ENCODE measurements around the gene CYP2F1. TPM values are rescaled to one million over a fixed set of nuclear protein-coding genes. Genes with fewer than 3 reads are reported as not detected.
"Not testable (repeated sequence)": the region's sequence is repeated elsewhere in the genome, so short reads cannot be mapped to it uniquely, and the experiment has no call there.

The CYP2F1 gene
- total RNA-seq, 2 experiments from 2014 or later, result not detected

GRCh38 chr19:41144403-41144802 lies 30.2 kb downstream of the CYP2F1 start:
- Mint-ChIP-seq H3K4me3 (no peak overlapping the region), H3K27ac (no peak overlapping the region), H3K27me3 (peaks cover 16% of the 10 kb centered on the region), H3K4me1 (peaks cover 2% of the 10 kb centered on the region), H3K9me3 (no peaks in the 10 kb centered on the region), H3K36me3 (no peaks in the 10 kb centered on the region)
- DNase-seq, result peak; percentile 75

GRCh38 chr19:41149831-41150230 lies 35.6 kb downstream of the CYP2F1 start:
- Mint-ChIP-seq H3K9me3 (no peaks in the 10 kb centered on the region), H3K27ac (no peak overlapping the region), H3K4me3 (no peak overlapping the region), H3K4me1 (no peaks in the 10 kb centered on the region), H3K27me3 (peaks cover 16% of the 10 kb centered on the region), H3K36me3 (no peaks in the 10 kb centered on the region)
- DNase-seq, result no peak

GRCh38 chr19:41150986-41151385 lies 36.8 kb downstream of the CYP2F1 start:
- H3K4me1 Mint-ChIP-seq, H3K36me3 Mint-ChIP-seq, H3K4me3 Mint-ChIP-seq, H3K27ac Mint-ChIP-seq, DNase-seq, H3K9me3 Mint-ChIP-seq: not testable (repeated sequence)
- peaks cover 13% of the 10 kb centered on the region for H3K27me3 Mint-ChIP-seq

GRCh38 chr19:41154060-41154459 lies 39.8 kb downstream of the CYP2F1 start:
- H3K27ac Mint-ChIP-seq, result no peak overlapping the region
- H3K9me3 Mint-ChIP-seq, result no peaks in the 10 kb centered on the region
- DNase-seq, result no peak
- no peak overlapping the region for H3K4me3 Mint-ChIP-seq
- H3K27me3 Mint-ChIP-seq, result no peaks in the 10 kb centered on the region
- H3K4me1 Mint-ChIP-seq, result no peaks in the 10 kb centered on the region
- H3K36me3 Mint-ChIP-seq, result no peaks in the 10 kb centered on the region

GRCh38 chr19:41156207-41156606 lies 42.0 kb downstream of the CYP2F1 start:
- Mint-ChIP-seq H3K9me3 (no peaks in the 10 kb centered on the region), H3K4me3 (no peak overlapping the region), H3K4me1 (no peaks in the 10 kb centered on the region), H3K36me3 (no peaks in the 10 kb centered on the region), H3K27ac (no peak overlapping the region), H3K27me3 (no peaks in the 10 kb centered on the region)
- DNase-seq, result no peak

- no peak for DNase-seq
- Mint-ChIP-seq H3K27me3 (no peaks in the 10 kb centered on the region), H3K27ac (no peak overlapping the region), H3K36me3 (no peaks in the 10 kb centered on the region), H3K4me1 (no peaks in the 10 kb centered on the region), H3K9me3 (no peaks in the 10 kb centered on the region), H3K4me3 (no peak overlapping the region)
Measured at GRCh38 chr19:41159881-41160280, 45.6 kb downstream of the CYP2F1 start.

GRCh38 chr19:41161903-41162302 lies 47.7 kb downstream of the CYP2F1 start:
- H3K4me1 Mint-ChIP-seq, result peaks cover 1% of the 10 kb centered on the region
- no peak overlapping the region for H3K4me3 Mint-ChIP-seq
- no peaks in the 10 kb centered on the region for H3K27me3 Mint-ChIP-seq
- H3K36me3 Mint-ChIP-seq, result no peaks in the 10 kb centered on the region
- H3K27ac Mint-ChIP-seq, result no peak overlapping the region
- DNase-seq, result no peak
- H3K9me3 Mint-ChIP-seq, result no peaks in the 10 kb centered on the region

- H3K27ac Mint-ChIP-seq, result no peak overlapping the region
- no peaks in the 10 kb centered on the region for H3K36me3 Mint-ChIP-seq
- no peaks in the 10 kb centered on the region for H3K9me3 Mint-ChIP-seq
- DNase-seq, result no peak
- H3K4me1 Mint-ChIP-seq, result peaks cover 1% of the 10 kb centered on the region
- H3K27me3 Mint-ChIP-seq, result no peaks in the 10 kb centered on the region
- no peak overlapping the region for H3K4me3 Mint-ChIP-seq
Measured at GRCh38 chr19:41166944-41167804, 52.9 kb downstream of the CYP2F1 start.

- Mint-ChIP-seq H3K4me1 (peaks cover 12% of the 10 kb centered on the region), H3K9me3 (no peaks in the 10 kb centered on the region), H3K27ac (no peak overlapping the region), H3K27me3 (no peaks in the 10 kb centered on the region), H3K36me3 (no peaks in the 10 kb centered on the region), H3K4me3 (no peak overlapping the region)
- DNase-seq, result no peak
Measured at GRCh38 chr19:41172297-41173164, 58.3 kb downstream of the CYP2F1 start.

GRCh38 chr19:41174297-41174928 lies 60.2 kb downstream of the CYP2F1 start:
- Mint-ChIP-seq H3K4me3 (no peak overlapping the region), H3K27me3 (no peaks in the 10 kb centered on the region), H3K4me1 (peaks cover 12% of the 10 kb centered on the region), H3K36me3 (no peaks in the 10 kb centered on the region), H3K27ac (no peak overlapping the region), H3K9me3 (no peaks in the 10 kb centered on the region)
- DNase-seq, result no peak

GRCh38 chr19:41175801-41176777 lies 61.9 kb downstream of the CYP2F1 start:
- peak; percentile 54 for DNase-seq
- Mint-ChIP-seq H3K4me1 (peaks cover 12% of the 10 kb centered on the region), H3K27ac (peak overlapping the region; percentile 46), H3K9me3 (no peaks in the 10 kb centered on the region), H3K4me3 (peak overlapping the region; percentile 61), H3K27me3 (no peaks in the 10 kb centered on the region), H3K36me3 (no peaks in the 10 kb centered on the region)
